ENCODE data around the gene DDHD1. TPM values are rescaled to one million over a fixed set of nuclear protein-coding genes. Genes with fewer than 3 reads are reported as not detected.

DDHD1 gene
- total RNA-seq, 4 donors from 2014 or later, result 5.3 to 42.1 (median 12.6) TPM

- Histone ChIP-seq H3K36me3 (no peaks in the 10 kb centered on the region), H3K4me1 (no peaks in the 10 kb centered on the region), H3K27ac (no peak overlapping the region), H3K27me3 (no peaks in the 10 kb centered on the region), H3K9me3 (no peaks in the 10 kb centered on the region), H3K4me3 (no peak overlapping the region)
- DNase-seq, result no peak
- no peak for TF ChIP-seq CTCF (IDR thresholded peaks at IDR 0.05)
Measured at GRCh38 chr14:53038629-53039028, 114.5 kb downstream of the DDHD1 start.

- Histone ChIP-seq H3K27me3 (no peaks in the 10 kb centered on the region), H3K27ac (no peak overlapping the region), H3K9me3 (no peaks in the 10 kb centered on the region), H3K4me3 (no peak overlapping the region), H3K4me1 (no peaks in the 10 kb centered on the region), H3K36me3 (no peaks in the 10 kb centered on the region)
- TF ChIP-seq CTCF (IDR thresholded peaks at IDR 0.05) (no peak), POLR2A (IDR thresholded peaks at IDR 0.05) (no peak)
- no peak for DNase-seq
Measured at GRCh38 chr14:53037016-53037415, 116.1 kb downstream of the DDHD1 start.

DNA sequence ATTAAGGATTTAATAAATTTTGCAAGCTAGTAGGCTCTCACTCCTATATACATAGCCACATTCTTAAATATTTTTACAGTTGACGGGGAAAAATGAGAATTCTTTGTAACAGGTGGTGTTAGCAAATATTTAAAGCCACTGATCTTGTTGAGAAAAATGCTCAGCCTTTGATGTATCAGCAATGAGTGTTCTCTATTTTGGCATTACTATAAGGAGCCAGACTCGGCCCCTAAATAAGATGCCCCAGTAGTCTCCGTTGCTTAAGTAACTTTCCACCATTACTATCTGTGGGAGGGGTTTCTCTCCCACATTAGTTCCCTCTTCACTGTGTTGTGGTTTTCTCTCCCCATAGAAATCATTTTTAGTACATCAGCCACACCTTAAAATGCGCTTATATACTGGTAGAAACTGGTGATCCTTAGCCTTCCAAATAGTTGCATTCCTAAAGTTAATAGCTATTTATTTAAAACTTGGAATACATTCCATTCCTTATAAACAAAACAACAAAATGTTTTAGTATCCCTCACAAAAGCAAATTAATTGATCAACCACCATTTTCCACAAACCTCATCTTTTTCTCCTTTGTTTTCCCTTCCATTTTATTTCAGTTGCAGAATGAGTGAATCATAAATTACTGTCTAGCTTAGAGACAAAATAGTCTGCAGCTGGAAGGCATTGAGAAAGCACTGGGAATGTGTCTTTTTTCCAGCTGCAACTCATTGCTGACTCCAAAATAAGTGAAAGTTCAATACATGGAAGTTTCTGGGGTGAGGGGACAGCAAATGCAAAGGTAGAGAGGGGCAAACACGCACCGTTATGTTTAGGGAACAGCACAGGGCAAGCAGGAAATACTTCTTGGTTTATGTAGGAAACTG is 117.5 kb downstream of the DDHD1 start:
- DNase-seq, result no peak
- H3K9me3 ChIP-seq, result no peaks in the 10 kb centered on the region
- no peaks in the 10 kb centered on the region for H3K36me3 ChIP-seq
- TF ChIP-seq POLR2A (IDR thresholded peaks at IDR 0.05) (no peak), CTCF (IDR thresholded peaks at IDR 0.05) (no peak)
- no peak overlapping the region for H3K27ac ChIP-seq
- H3K4me3 ChIP-seq, result no peak overlapping the region
- no peaks in the 10 kb centered on the region for H3K27me3 ChIP-seq
- no peaks in the 10 kb centered on the region for H3K4me1 ChIP-seq

- H3K27ac ChIP-seq, result no peak overlapping the region
- TF ChIP-seq CTCF (IDR thresholded peaks at IDR 0.05) (no peak), POLR2A (IDR thresholded peaks at IDR 0.05) (no peak)
Measured at GRCh38 chr14:53034688-53035230, 118.4 kb downstream of the DDHD1 start.

GRCh38 chr14:53034036-53034435 is 119.1 kb downstream of the DDHD1 start:
- no peaks in the 10 kb centered on the region for H3K9me3 ChIP-seq
- no peak for DNase-seq
- H3K27ac ChIP-seq, result no peak overlapping the region
- TF ChIP-seq POLR2A (IDR thresholded peaks at IDR 0.05) (no peak), CTCF (IDR thresholded peaks at IDR 0.05) (no peak)
- H3K4me3 ChIP-seq, result no peak overlapping the region
- H3K36me3 ChIP-seq, result no peaks in the 10 kb centered on the region
- H3K4me1 ChIP-seq, result no peaks in the 10 kb centered on the region
- no peaks in the 10 kb centered on the region for H3K27me3 ChIP-seq

More at GRCh38 chr14:53034688-53035230, 118.4 kb downstream of the DDHD1 start:
- no peak overlapping the region for H3K4me3 ChIP-seq
- no peaks in the 10 kb centered on the region for H3K9me3 ChIP-seq
- H3K36me3 ChIP-seq, result no peaks in the 10 kb centered on the region
- DNase-seq, result no peak
- no peaks in the 10 kb centered on the region for H3K27me3 ChIP-seq
- H3K4me1 ChIP-seq, result no peaks in the 10 kb centered on the region

All from Peyer's patch (tissue), 4 donors.